KMS-11 (cell line): Measurements from ENCODE around the gene NOL7.

Source experiments
- H2AFZ ChIP-seq: fragments of 200-600 bp; sonication (generic); 2 replicates; pipeline ENCODE4 v1.6.1; 2016; ENCODE audit warnings: antibody characterized with exemption, mixed run types, low read depth
- H3K27ac ChIP-seq: fragments of 200-600 bp; sonication (generic); 2 replicates; pipeline ENCODE4 v1.6.1; 2016; ENCODE audit warnings: mild to moderate bottlenecking, mixed run types
- H3K27me3 ChIP-seq: fragments of 200-600 bp; sonication (generic); 2 replicates; pipeline ENCODE4 v1.6.1; 2017; ENCODE audit warnings: mild to moderate bottlenecking, low read depth, mixed run types, moderate library complexity; ENCODE audit not compliant: insufficient read depth
- H3K36me3 ChIP-seq: fragments of 200-600 bp; sonication (generic); 2 replicates; pipeline ENCODE4 v1.6.1; 2017; ENCODE audit warnings: mild to moderate bottlenecking, mixed run types; ENCODE audit not compliant: insufficient read depth
- H3K4me1 ChIP-seq: fragments of 200-600 bp; sonication (generic); 2 replicates; pipeline ENCODE4 v1.6.1; 2016; ENCODE audit warnings: mild to moderate bottlenecking, low read depth, mixed run types; ENCODE audit not compliant: poor library complexity, severe bottlenecking
- H3K4me2 ChIP-seq: fragments of 200-600 bp; sonication (generic); 2 replicates; pipeline ENCODE4 v1.7.0; 2016; ENCODE audit warnings: mild to moderate bottlenecking, mixed run types
- H3K4me3 ChIP-seq: fragments of 200-600 bp; sonication (generic); IDR thresholded peaks from 2 replicates; pipeline ENCODE4 v1.6.1; 2017; ENCODE audit warnings: low read depth, low read length, mixed read lengths; ENCODE audit not compliant: insufficient read depth
- H3K79me2 ChIP-seq: fragments of 200-600 bp; sonication (generic); 2 replicates; pipeline ENCODE4 v1.6.1; 2016; ENCODE audit warnings: low read depth, mixed run types; ENCODE audit not compliant: insufficient read depth
- H3K9ac ChIP-seq: fragments of 200-600 bp; sonication (generic); 2 replicates; pipeline ENCODE4 v1.6.1; 2016; ENCODE audit warnings: mild to moderate bottlenecking, mixed run types
- H4K20me1 ChIP-seq: fragments of 200-600 bp; sonication (generic); 2 replicates; pipeline ENCODE4 v1.6.1; 2016; ENCODE audit warnings: mild to moderate bottlenecking, mixed run types; ENCODE audit not compliant: insufficient read depth
- TF ChIP-seq, protein P1 (sequence below): fragments of 200-600 bp; sonication (generic); conservative IDR thresholded peaks from 2 replicates; pipeline ENCODE4 v1.6.1; 2017; ENCODE audit warnings: low read depth, mild to moderate bottlenecking, antibody characterized with exemption, low read length, moderate library complexity, mixed read lengths

Gene NOL7

DNA sequence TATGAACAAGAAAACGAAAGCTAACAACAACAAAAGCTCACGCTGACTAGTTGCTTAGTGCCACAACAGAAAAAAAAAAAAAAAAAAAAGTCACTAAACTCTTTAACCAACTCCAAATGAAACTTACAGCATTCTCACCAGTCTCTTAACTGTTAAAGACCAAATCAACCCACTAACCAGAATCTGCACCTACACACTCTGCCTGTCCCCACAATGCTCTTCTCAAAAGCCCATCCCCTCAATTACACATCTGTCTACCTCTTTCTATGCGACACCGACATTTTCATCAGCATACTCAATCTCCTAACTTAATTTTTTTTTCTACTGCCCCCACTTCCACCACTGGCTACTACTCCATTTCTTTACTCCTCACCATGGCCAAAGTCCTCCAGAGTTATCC lies 34.3 kb downstream of the NOL7 start:
- H3K9ac ChIP-seq: no peak overlapping the region
- H3K27me3 ChIP-seq: no peaks in the 10 kb centered on the region
- H3K4me1 ChIP-seq: peaks cover 8% of the 10 kb centered on the region
- H3K4me3 ChIP-seq: no peak overlapping the region
- H4K20me1 ChIP-seq: no peaks in the 10 kb centered on the region
- TF ChIP-seq, protein P1, sequence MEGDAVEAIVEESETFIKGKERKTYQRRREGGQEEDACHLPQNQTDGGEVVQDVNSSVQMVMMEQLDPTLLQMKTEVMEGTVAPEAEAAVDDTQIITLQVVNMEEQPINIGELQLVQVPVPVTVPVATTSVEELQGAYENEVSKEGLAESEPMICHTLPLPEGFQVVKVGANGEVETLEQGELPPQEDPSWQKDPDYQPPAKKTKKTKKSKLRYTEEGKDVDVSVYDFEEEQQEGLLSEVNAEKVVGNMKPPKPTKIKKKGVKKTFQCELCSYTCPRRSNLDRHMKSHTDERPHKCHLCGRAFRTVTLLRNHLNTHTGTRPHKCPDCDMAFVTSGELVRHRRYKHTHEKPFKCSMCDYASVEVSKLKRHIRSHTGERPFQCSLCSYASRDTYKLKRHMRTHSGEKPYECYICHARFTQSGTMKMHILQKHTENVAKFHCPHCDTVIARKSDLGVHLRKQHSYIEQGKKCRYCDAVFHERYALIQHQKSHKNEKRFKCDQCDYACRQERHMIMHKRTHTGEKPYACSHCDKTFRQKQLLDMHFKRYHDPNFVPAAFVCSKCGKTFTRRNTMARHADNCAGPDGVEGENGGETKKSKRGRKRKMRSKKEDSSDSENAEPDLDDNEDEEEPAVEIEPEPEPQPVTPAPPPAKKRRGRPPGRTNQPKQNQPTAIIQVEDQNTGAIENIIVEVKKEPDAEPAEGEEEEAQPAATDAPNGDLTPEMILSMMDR: no peak
- H3K79me2 ChIP-seq: no peaks in the 10 kb centered on the region; the same call in 1 of the 2 replicates
- H2AFZ ChIP-seq: no peak overlapping the region
- no peak overlapping the region for H3K4me2 ChIP-seq
- no peaks in the 10 kb centered on the region for H3K36me3 ChIP-seq
- H3K27ac ChIP-seq: no peak overlapping the region

DNA sequence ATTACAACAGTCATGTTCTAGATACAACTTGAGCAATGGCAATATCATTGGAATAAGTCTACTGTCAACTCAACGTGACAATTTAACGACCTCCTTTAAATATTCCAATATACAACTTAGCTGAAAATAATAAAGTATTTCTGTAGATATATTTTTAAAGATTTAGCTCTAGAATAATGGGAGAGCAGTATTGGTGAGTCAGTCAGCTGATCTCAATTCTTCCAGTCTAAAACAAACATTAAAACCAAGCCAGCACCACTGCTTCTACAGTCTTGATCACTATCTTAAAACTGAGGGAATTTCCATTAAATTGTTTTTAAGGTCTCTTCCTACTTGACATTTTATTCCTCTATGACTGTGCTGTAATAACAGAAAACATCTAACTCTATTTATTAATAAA lies 38.2 kb downstream of the NOL7 start:
- Histone ChIP-seq H3K79me2 (peaks cover 6% of the 10 kb centered on the region), H2AFZ (no peak overlapping the region)

DNA sequence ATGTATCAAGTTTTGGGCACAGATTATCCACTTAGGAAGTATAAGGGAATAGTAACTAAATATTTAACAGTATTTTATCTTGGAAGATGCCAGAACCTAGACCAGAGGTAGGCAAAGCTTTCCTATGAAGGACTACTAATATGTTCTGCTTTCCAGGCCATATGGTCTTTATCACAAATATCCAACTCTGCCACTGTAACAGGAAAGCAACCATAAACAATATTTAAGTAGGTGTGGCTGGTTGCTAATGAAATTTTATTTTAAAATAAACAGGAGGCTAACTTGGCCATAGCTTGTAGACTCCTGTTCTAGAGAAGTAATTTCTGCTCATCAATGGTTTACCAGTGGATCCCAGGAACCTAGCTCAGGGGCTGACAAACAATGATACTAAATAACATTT lies 39.4 kb downstream of the NOL7 start:
- peaks cover 36% of the 10 kb centered on the region for H3K4me1 ChIP-seq
- H3K4me2 ChIP-seq: no peak overlapping the region
- no peaks in the 10 kb centered on the region for H3K36me3 ChIP-seq
- peaks cover 18% of the 10 kb centered on the region for H3K79me2 ChIP-seq
- TF ChIP-seq, protein P1: no peak
- H3K4me3 ChIP-seq: no peak overlapping the region
- H3K27ac ChIP-seq: no peak overlapping the region
- no peaks in the 10 kb centered on the region for H4K20me1 ChIP-seq
- no peak overlapping the region for H2AFZ ChIP-seq
- H3K27me3 ChIP-seq: no peaks in the 10 kb centered on the region
- H3K9ac ChIP-seq: no peak overlapping the region

More for the DNA sequence above, 38.2 kb downstream of the NOL7 start:
- Histone ChIP-seq H3K4me3 (no peak overlapping the region), H3K27ac (no peak overlapping the region), H3K4me1 (peaks cover 34% of the 10 kb centered on the region), H4K20me1 (no peaks in the 10 kb centered on the region), H3K27me3 (no peaks in the 10 kb centered on the region), H3K36me3 (no peaks in the 10 kb centered on the region), H3K4me2 (no peak overlapping the region), H3K9ac (no peak overlapping the region)
- TF ChIP-seq, protein P1: no peak

DNA sequence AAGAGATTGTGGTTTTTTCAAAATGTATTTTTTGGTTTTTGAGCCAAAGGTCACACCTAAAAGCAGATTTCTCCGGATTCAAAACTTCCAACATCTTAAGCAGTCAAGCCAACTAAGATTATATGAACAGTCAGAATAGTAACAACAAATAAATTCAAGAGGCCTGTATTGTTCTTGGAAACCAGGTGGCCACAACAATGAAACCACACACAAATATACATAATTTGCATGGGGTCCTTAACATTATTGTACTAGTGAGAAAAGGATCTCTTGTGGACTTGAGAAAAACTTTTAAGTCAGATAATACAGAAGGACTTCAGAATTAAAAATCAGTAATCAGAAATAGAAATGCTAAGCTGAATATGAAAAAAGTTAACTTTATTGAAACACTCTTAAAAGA lies 40.6 kb downstream of the NOL7 start:
- Histone ChIP-seq H3K9ac (no peak overlapping the region), H3K27ac (no peak overlapping the region), H2AFZ (no peak overlapping the region), H3K79me2 (peaks cover 30% of the 10 kb centered on the region), H3K4me2 (no peak overlapping the region), H3K4me1 (peaks cover 48% of the 10 kb centered on the region), H3K4me3 (no peak overlapping the region), H3K36me3 (no peaks in the 10 kb centered on the region), H3K27me3 (no peaks in the 10 kb centered on the region), H4K20me1 (no peaks in the 10 kb centered on the region)
- TF ChIP-seq, protein P1: no peak
